GM12878 (cell line): ENCODE data around the gene PSMB5. TPM values are rescaled to one million over a fixed set of nuclear protein-coding genes. Genes with fewer than 3 reads are reported as not detected.

Experiments used
- ATAC-seq: fragments of 200-7000 bp; cut with Tn5 transposase; 3 replicates; pipeline ENCODE4 v1.9.1; 2020; ENCODE audit warnings: mild to moderate bottlenecking, moderate library complexity
- BruUV-seq: library from RNA; stranded (reverse); fragments of 400-500 nt; replicated peaks from 2 replicates; lab custom pipeline; 2021; lab: Mats Ljungman, UMichigan
- CTCF ChIA-PET: fragments of 300-600 bp; sonication (Branson Sonifier 250); formaldehyde crosslinking; extraction: SDS; loops from one replicate; lab custom pipeline; 2021; ENCODE audit warnings: inconsistent platforms; lab: Yijun Ruan, JAX
- POLR2A ChIA-PET: fragments of 350-600 bp; formaldehyde crosslinking; extraction: SDS; loops from one replicate; lab custom pipeline; 2021; ENCODE audit warnings: inconsistent platforms; lab: Charles Lee
- RAD21 ChIA-PET: fragments of 300-600 bp; sonication (Branson Sonifier 250); formaldehyde crosslinking; loops from one replicate; lab custom pipeline; 2023; ENCODE audit warnings: antibody characterized with exemption; ENCODE audit not compliant: unreplicated experiment; lab: Charles Lee
- SMC1A ChIA-PET: fragments of 300-600 bp; sonication (Branson Sonifier 250); formaldehyde crosslinking; loops from one replicate; lab custom pipeline; 2023; ENCODE audit not compliant: unreplicated experiment, uncharacterized antibody; lab: Charles Lee
- DNase-seq: peaks from one replicate; pipeline ENCODE4 v3.0.0-alpha.2; 2011; ENCODE audit warnings: low read depth, low spot score
- FAIRE-seq: peaks from 3 replicates; lab custom pipeline; 2011; peaks lifted over from hg19 to GRCh38; lab: Jason Lieb, UNC
- H2AFZ ChIP-seq: 2 replicates; pipeline ENCODE4 v1.6.0; 2011; ENCODE audit warnings: low read depth, low read length, control low read depth; ENCODE audit not compliant: control insufficient read depth
- H3K27ac ChIP-seq: 2 replicates; pipeline ENCODE4 v1.5.1; 2011; ENCODE audit warnings: control low read depth; ENCODE audit not compliant: control insufficient read depth, insufficient read depth
- H3K27me3 ChIP-seq, 2 experiments: replicated peaks in 1 of 2; 2 replicates each; pipeline versions ENCODE4 v1.6.0 to v1.6.1; 2011; ENCODE audit warnings: low read length in 1 of 2; ENCODE audit not compliant: control insufficient read depth in 2 of 2, insufficient read depth in 2 of 2
- H3K36me3 ChIP-seq, 2 experiments: 2 replicates each; pipeline ENCODE4 v1.5.1; 2011; ENCODE audit warnings: low read length in 1 of 2; ENCODE audit not compliant: control insufficient read depth in 2 of 2, insufficient read depth in 2 of 2
- H3K4me1 ChIP-seq: 2 replicates; pipeline ENCODE4 v1.6.1; 2011; ENCODE audit warnings: mild to moderate bottlenecking, low read length, moderate library complexity, mixed read lengths; ENCODE audit not compliant: control insufficient read depth, insufficient read depth
- H3K4me2 ChIP-seq: 2 replicates; pipeline ENCODE4 v1.6.0; 2011; ENCODE audit warnings: control low read depth; ENCODE audit not compliant: control insufficient read depth, insufficient read depth
- H3K4me3 ChIP-seq: fragments of 200-600 bp; sonication (generic); 2 replicates; pipeline ENCODE4 v1.5.1; 2016
- H3K79me2 ChIP-seq: 2 replicates; pipeline ENCODE4 v1.6.0; 2011; ENCODE audit warnings: low read length; ENCODE audit not compliant: control insufficient read depth, insufficient read depth
- H3K9ac ChIP-seq: 2 replicates; pipeline ENCODE4 v1.8.0; 2011; ENCODE audit warnings: low read length, control low read depth, mixed read lengths; ENCODE audit not compliant: control insufficient read depth, insufficient read depth
- H3K9me3 ChIP-seq: replicated peaks from 3 replicates; pipeline ENCODE4 v1.5.1; 2011; ENCODE audit warnings: mild to moderate bottlenecking, low read length; ENCODE audit not compliant: control insufficient read depth, insufficient read depth
- H4K20me1 ChIP-seq: 2 replicates; pipeline ENCODE4 v1.6.0; 2011; ENCODE audit not compliant: control insufficient read depth, insufficient read depth
- ATF2 ChIP-seq: IDR thresholded peaks from 2 replicates; pipeline ENCODE4 v1.6.1; 2012; ENCODE audit warnings: low read length, inconsistent platforms
- PML ChIP-seq: IDR thresholded peaks from 2 replicates; pipeline ENCODE4 v1.6.1; 2012; ENCODE audit warnings: low read length, inconsistent platforms
- RUNX3 ChIP-seq: IDR thresholded peaks from 2 replicates; pipeline ENCODE4 v1.6.1; 2012; ENCODE audit warnings: low read length, inconsistent platforms
- SMAD1 ChIP-seq: fragments of 450-650 bp; IDR thresholded peaks from 2 replicates; pipeline ENCODE4 v1.6.1; 2018; ENCODE audit warnings: mild to moderate bottlenecking, low read depth; ENCODE audit not compliant: partially characterized antibody
- ZNF384 ChIP-seq: IDR thresholded peaks from 2 replicates; pipeline ENCODE4 v1.6.1; 2012; ENCODE audit warnings: low read depth, mild to moderate bottlenecking, low read length, improper control_type of control experiment, borderline replicate concordance
- ZSCAN29 ChIP-seq: fragments of 450-650 bp; IDR thresholded peaks from 2 replicates; pipeline ENCODE4 v1.6.1; 2017; ENCODE audit warnings: mild to moderate bottlenecking, moderate library complexity
- WGBS: methylation state at CpG from one replicate; pipeline ENCODE4 v1.1.6; 2016; ENCODE audit warnings: low lambda C conversion rate; ENCODE audit not compliant: insufficient replicate concordance, insufficient coverage; ENCODE audit errors: missing lambda C conversion rate; 5-methylcytosine and 5-hydroxymethylcytosine counted together
- in situ Hi-C: fragments of 300-500 bp; cut with MboI; formaldehyde crosslinking; loops from 9 replicates; pipeline ENCODE4 v1.14.3; 2018; ENCODE audit warnings: mixed read lengths
- intact Hi-C: fragments of 100-400 bp; cut with micrococcal nuclease; formaldehyde crosslinking; loops from one replicate; pipeline ENCODE4 v1.14.2; 2022; ENCODE audit not compliant: unreplicated experiment
- polyA plus RNA-seq, 11 experiments: library from polyadenylated mRNA; depleted of rRNA in 4 of 11; unstranded in 6 of 11; stranded (reverse) in 5 of 11; fragments of >200 nt; fragmentation: Nextera tagmentation in 4 of 11; fragmentation: Illumina TruSeq in 1 of 11; extraction: Ambion mirVana in 4 of 11; extraction: Trizol in 1 of 11; gene quantifications; 1 replicate in 1 of 11; 2 replicates in 10 of 11; pipeline versions ENCODE4 v1.2.1 to v1.2.3, GENCODE V29; 2011 to 2016; ENCODE audit warnings: inconsistent platforms in 2 of 11, missing spikeins in 2 of 11, low read depth in 1 of 11
- total RNA-seq, 4 experiments: library from RNA; depleted of rRNA in 3 of 4; stranded (reverse); fragments of >200 nt in 3 of 4; fragmentation: Illumina TruSeq in 1 of 4; extraction: Trizol in 1 of 4; gene quantifications; 2 replicates each; pipeline versions ENCODE4 v1.2.1 to v1.2.3, GENCODE V29; 2013 to 2021
- TF ChIP-seq, protein P1 (sequence below): fragments of 450-650 bp; IDR thresholded peaks from 2 replicates; pipeline ENCODE4 v1.6.1; 2017; ENCODE audit warnings: borderline replicate concordance
- TF ChIP-seq, protein P2 (sequence below): fragments of 150-350 bp; IDR thresholded peaks from 2 replicates; pipeline ENCODE4 v1.6.1; 2014; ENCODE audit warnings: mild to moderate bottlenecking, low read depth, low read length
- TF ChIP-seq, protein P3 (sequence below): fragments of 450-650 bp; IDR thresholded peaks from 2 replicates; pipeline ENCODE4 v1.6.1; 2017; ENCODE audit warnings: antibody characterized with exemption, mild to moderate bottlenecking, moderate library complexity

The PSMB5 gene
- total and polyA plus RNA-seq, 10 of the 15 experiments (the other 5 are each of a cell fraction or from before 2014, with no cell fraction given): 84.5 to 802 (median 144) TPM

DNA sequence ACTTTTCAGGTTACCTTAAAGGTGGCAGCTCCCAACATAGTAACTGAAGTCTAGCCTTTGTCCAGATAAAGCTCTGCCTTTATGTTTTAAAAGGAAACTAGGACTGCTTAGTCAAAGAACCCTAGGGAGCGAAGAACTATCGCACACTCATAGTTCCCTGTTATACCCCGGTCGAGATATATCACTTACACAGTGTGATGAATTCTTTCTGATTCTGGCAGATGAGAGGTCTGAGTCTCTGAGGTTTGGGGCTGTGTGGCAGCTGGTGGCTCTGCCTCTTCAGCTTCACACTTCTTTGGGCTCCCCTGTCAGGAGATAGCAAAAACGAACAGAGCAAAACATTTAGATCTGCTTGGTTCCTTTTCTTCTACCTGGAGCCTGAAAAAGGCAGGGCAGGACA is 43.3 kb upstream of the PSMB5 start:
- no peaks in the 10 kb centered on the region for H4K20me1 ChIP-seq
- intact Hi-C loops (no loop called here), in situ Hi-C loops (no loop called here)
- H2AFZ ChIP-seq: no peak overlapping the region
- ChIA-PET RAD21 (interaction anchor here (1.1 to 3.2 kb wide), 5 partner anchors 10 to 105 kb away, joined by 3 to 19 read pairs (median 9); partner anchors contain the start of genes ACIN1 and C14orf119), SMC1A (interaction anchor here (0.9 to 2.6 kb wide), 11 partner anchors 9 to 104 kb away, joined by 3 to 15 read pairs (median 5); partner anchors contain the start of genes ACIN1, C14orf119 and CDH24), POLR2A (interaction anchor here (1.5 kb wide), 2 partner anchors 9 to 17 kb away, joined by 4 to 6 read pairs; partner anchors contain the start of genes ACIN1 and C14orf119), CTCF (interaction anchor here (0.8 to 7.5 kb wide), 23 partner anchors 8 to 260 kb away, joined by 3 to 80 read pairs (median 7); partner anchors contain the start of genes ACIN1, AJUBA, C14orf119 and PRMT5)
- no peak overlapping the region for H3K4me3 ChIP-seq
- H3K27ac ChIP-seq: no peak overlapping the region
- DNase-seq: no peak
- H3K9me3 ChIP-seq: no peaks in the 10 kb centered on the region
- H3K36me3 ChIP-seq: peaks cover 25 to 58% of the 10 kb centered on the region in 2 experiments
- H3K4me1 ChIP-seq: no peaks in the 10 kb centered on the region
- H3K9ac ChIP-seq: no peak overlapping the region
- TF ChIP-seq, protein P1, sequence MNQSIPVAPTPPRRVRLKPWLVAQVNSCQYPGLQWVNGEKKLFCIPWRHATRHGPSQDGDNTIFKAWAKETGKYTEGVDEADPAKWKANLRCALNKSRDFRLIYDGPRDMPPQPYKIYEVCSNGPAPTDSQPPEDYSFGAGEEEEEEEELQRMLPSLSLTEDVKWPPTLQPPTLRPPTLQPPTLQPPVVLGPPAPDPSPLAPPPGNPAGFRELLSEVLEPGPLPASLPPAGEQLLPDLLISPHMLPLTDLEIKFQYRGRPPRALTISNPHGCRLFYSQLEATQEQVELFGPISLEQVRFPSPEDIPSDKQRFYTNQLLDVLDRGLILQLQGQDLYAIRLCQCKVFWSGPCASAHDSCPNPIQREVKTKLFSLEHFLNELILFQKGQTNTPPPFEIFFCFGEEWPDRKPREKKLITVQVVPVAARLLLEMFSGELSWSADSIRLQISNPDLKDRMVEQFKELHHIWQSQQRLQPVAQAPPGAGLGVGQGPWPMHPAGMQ: no peak
- no peak for TF ChIP-seq RUNX3
- TF ChIP-seq, protein P2, sequence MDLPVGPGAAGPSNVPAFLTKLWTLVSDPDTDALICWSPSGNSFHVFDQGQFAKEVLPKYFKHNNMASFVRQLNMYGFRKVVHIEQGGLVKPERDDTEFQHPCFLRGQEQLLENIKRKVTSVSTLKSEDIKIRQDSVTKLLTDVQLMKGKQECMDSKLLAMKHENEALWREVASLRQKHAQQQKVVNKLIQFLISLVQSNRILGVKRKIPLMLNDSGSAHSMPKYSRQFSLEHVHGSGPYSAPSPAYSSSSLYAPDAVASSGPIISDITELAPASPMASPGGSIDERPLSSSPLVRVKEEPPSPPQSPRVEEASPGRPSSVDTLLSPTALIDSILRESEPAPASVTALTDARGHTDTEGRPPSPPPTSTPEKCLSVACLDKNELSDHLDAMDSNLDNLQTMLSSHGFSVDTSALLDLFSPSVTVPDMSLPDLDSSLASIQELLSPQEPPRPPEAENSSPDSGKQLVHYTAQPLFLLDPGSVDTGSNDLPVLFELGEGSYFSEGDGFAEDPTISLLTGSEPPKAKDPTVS: no peak
- no peak for TF ChIP-seq ATF2
- no peak for TF ChIP-seq ZNF384
- TF ChIP-seq, protein P3, sequence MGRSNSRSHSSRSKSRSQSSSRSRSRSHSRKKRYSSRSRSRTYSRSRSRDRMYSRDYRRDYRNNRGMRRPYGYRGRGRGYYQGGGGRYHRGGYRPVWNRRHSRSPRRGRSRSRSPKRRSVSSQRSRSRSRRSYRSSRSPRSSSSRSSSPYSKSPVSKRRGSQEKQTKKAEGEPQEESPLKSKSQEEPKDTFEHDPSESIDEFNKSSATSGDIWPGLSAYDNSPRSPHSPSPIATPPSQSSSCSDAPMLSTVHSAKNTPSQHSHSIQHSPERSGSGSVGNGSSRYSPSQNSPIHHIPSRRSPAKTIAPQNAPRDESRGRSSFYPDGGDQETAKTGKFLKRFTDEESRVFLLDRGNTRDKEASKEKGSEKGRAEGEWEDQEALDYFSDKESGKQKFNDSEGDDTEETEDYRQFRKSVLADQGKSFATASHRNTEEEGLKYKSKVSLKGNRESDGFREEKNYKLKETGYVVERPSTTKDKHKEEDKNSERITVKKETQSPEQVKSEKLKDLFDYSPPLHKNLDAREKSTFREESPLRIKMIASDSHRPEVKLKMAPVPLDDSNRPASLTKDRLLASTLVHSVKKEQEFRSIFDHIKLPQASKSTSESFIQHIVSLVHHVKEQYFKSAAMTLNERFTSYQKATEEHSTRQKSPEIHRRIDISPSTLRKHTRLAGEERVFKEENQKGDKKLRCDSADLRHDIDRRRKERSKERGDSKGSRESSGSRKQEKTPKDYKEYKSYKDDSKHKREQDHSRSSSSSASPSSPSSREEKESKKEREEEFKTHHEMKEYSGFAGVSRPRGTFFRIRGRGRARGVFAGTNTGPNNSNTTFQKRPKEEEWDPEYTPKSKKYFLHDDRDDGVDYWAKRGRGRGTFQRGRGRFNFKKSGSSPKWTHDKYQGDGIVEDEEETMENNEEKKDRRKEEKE: no peak
- TF ChIP-seq SMAD1: no peak
- no peak for TF ChIP-seq ZSCAN29
- TF ChIP-seq PML: no peak
- 78% methylated on average over 5 of the region's 5 CpGs for WGBS
- H3K27me3 ChIP-seq: no peaks in the 10 kb centered on the region
- no peak for ATAC-seq
- no peak for FAIRE-seq
- no peaks in the 10 kb centered on the region for H3K79me2 ChIP-seq
- BruUV-seq: no TSS peak
- H3K4me2 ChIP-seq: no peak overlapping the region
